Stimulated activated CD4-positive, alpha-beta T cell treated with anti-CD3 and anti-CD28 coated beads, Interleukin-15, amount 100 ng/mL, for 1 hour (primary cell): ENCODE data around the gene ACLY.
"Not testable (repeated sequence)": the region's sequence is repeated elsewhere in the genome, so short reads cannot be mapped to it uniquely, and the experiment has no call there.

ENCODE experiments used
- DNase-seq, 2 donors: peaks; one replicate each; pipeline ENCODE4 v3.0.0-alpha.2; 2020; ENCODE audit warnings: low read depth in 1 of 2, low spot score in 1 of 2

Gene ACLY

DNA sequence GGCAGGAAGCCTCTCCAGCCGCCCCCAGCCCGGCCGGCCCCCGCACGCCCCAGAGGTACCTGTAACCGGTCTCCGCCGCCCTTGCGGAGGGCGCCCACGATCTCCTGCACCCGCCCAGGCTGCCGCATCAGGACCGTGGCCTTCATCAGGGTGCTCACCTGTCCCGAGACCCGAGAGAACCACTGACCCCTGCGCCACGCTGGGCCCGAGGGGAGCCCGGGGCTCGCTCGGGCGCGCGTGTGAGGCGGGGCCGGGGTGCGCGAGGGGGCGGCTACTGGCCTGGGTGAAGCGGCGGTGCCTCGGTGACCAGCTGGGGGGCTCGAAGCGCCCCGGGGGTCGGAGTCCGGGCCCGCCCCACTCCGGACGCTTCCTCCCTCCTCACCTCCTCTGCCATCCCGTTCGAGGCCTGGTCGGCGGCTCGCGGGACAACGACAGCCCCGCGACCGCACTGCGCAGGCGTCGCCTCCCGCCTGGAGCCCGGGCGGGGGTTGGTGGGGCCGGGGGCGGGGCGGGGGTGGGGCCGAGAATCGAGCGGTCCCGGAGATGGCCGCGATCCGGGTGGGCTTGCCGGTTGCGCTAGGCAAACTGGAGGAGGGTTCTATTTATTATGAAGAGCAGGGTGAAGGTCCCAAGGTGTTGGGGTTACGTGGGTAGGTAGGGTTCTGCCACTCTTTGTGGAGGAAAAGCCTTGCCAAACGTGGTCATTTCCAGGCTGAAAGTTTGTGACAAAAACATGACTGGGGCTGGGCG lies 82.8 kb downstream of the ACLY start, which contains the start of gene NT5C3B:
TSS of gene NT5C3B (minus strand) at position 433 of the 750 bp plus-strand sequence. CDS start at position 394, 39 bp downstream.
- peak; percentile 8 to 38 for DNase-seq

DNA sequence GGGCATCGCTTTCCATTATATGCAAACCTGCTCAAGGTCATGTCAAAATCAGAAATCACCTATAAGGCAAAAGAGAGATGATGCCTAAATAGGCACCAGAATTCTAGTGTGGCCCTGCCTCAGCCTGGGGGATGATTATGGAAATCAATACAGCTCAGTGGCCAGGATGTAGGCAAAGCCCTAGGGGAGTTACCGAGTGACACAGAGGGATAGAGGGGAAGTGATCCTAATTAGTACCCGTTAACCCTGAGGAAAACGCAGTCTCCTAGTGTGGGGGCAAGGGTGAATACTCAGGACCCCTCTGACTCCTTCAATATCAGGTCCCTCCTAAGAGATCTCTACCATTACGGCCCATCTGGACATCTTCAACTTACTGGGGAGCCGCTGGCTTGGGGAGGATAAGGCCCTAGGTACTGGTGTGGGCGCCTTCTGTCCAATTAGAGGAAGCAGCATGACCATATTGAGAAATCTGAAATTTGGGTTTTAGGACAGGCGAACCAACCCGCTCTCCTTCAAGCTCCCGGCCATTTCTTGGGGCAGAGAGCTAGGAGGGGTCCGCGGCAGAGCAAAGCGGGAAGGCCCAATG lies 83.4 kb downstream of the ACLY start:
- DNase-seq, result no peak

DNA sequence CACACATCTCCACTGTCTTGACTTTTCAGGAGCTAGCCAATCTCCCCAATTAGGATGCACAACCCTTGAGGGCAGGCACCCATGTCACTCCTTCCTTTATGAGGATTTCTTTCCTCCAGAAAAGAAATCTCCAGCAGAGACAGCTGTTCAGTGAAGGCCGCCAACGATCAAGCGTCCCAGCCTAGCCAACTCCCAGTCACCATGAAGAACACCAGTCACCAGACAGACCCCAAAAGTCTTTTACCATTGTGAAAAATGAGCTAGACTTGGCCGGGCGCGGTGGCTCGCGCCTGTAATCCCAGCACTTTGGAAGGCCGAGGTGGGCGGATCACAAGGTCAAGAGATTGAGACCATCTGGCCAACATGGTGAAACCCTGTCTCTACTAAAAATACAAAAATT lies 88.8 kb downstream of the ACLY start:
- not testable (repeated sequence) for DNase-seq

DNA sequence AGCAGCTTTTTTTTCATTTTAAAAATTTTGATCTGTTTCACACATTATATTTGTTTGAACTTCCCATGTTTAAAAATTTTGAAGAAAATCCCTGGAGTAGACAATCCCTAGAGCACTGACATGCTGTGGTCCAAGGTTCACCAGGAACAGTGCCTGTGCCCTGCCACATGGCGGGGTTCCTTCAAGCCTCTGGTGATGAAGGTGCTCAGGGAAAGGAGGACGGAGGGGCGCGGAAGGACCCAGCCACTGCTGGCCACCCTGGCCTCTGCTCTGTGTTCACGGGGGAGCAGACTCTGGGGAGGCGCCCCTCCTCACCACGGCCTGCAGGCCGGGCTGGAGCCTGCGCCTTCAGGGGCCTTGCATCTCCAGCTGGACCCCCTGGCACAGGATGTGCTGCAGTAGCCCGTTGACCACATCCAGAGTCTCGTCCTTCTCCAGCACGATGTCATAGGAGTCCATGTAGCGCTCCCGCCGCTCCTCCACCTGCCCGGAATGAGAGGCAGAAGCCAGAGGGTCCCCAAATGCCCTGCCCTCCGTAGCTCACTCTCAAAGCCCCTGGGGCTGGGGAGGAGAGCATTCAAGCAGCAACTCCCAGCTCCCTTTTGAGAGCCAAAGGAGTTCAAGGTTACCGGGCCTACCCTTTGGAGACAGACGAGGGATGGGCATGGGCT lies 93.4 kb downstream of the ACLY start:
- DNase-seq, result no peak

DNA sequence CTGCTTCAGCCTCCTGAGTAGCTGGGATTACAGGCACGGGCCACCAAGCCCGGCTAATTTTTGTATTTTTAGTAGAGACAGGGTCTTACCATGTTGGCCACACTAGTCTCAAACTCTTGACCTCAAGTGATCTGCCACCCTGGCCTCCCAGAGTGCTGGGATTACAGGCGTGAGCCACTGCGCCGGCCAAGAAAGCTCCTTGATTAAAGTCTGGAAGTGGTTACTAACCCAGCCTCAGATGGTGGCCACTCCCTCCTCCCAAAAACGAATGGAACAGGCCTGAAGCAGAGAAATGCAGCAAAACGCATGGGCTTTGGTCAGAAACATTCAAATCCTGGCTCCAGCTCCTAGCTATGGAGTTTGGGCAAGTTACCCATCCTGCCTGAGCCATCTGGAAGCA lies 94.7 kb downstream of the ACLY start:
- DNase-seq, result no peak

GRCh38 chr17:41823580-41823979 lies 95.2 kb downstream of the ACLY start:
- DNase-seq, result no peak

DNA sequence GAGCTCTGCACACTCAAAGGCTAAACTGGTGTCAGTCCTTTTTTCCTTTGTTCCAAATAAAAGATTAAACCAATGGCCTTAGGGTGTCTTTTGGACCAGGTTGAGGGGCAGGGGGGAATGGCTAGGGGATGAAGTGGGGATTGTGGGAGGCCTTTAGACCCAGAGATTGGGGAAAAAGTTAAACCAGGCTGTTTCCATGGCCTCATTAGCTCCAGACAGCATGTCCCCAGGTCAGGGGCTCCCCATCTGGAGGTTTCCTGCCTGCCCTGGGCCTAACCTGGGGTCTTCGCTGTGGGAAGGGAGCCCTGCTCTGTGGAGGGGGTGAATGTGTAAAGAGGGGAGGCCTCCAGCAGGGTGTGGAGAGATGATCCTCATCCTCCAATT lies 95.6 kb downstream of the ACLY start:
- no peak for DNase-seq

DNA sequence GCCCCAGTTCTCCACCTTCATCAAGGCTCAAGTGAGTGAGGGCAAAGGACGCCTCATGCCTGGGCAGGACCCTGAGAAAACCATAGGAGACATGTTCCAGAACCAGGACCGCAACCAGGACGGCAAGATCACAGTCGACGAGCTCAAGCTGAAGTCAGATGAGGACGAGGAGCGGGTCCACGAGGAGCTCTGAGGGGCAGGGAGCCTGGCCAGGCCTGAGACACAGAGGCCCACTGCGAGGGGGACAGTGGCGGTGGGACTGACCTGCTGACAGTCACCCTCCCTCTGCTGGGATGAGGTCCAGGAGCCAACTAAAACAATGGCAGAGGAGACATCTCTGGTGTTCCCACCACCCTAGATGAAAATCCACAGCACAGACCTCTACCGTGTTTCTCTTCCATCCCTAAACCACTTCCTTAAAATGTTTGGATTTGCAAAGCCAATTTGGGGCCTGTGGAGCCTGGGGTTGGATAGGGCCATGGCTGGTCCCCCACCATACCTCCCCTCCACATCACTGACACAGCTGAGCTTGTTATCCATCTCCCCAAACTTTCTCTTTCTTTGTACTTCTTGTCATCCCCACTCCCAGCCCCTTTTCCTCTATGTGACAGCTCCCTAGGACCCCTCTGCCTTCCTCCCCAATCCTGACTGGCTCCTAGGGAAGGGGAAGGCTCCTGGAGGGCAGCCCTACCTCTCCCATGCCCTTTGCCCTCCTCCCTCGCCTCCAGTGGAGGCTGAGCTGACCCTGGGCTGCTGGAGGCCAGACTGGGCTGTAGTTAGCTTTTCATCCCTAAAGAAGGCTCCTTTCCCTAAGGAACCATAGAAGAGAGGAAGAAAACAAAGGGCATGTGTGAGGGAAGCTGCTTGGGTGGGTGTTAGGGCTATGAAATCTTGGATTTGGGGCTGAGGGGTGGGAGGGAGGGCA lies 96.3 kb downstream of the ACLY start:
- DNase-seq, result no peak

GRCh38 chr17:41821776-41822175 lies 97.0 kb downstream of the ACLY start:
- no peak for DNase-seq

GRCh38 chr17:41818024-41818423 lies 100.7 kb downstream of the ACLY start:
- DNase-seq, result no peak
